Smooth muscle cell of the umbilical artery (primary cell): ENCODE results near the gene POLR2I. TPM values are rescaled to one million over a fixed set of nuclear protein-coding genes. Genes with fewer than 3 reads are reported as not detected.

Experiments used
- total RNA-seq: library from RNA; depleted of rRNA; stranded (reverse); fragments of >200 nt; gene quantifications from 2 replicates; pipeline ENCODE4 v1.2.3, GENCODE V29; 2014

Gene POLR2I
- 27.3 and 29.2 TPM in 2 replicates for total RNA-seq

DNA sequence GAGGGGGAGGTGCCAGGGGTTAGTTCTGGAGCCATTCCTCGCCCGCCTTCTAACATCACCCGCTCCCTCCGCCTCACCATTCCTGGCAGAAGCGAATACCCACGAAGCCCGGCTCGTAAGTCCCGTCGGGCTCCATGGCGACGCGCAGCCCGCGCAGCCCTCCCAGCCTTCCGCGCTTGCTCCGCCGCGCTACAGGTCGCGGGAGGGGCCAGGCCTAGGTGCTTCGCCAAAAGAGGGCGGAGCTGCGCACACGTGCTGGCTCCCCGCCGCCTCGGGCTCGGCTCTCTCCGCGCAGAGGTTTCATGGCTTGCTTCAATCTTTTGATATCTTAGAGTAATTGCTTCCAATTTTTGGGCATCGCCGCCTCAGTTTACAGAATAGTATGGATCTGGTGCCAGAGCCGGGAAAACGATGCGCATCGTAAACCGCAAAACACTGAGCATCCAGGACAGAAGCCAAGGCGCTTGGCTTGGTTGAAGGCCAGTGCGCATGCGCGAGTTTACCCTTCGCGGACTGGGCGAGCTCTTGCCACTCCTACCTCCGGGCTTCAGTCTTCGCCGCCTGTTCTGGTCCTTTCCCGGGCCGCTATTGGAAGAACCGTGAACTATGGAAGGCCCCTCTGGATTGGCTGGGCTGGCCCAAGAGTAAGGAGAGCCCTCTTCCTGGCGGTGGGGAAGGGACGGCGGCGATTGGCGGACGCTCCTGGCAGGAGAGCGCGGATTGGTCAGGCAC lies at the start of gene POLR2I:
Gene POLR2I, minus strand, starts transcription at position 155 of the 732 bp plus-strand sequence. Its CDS starts 19 bp downstream, at position 136.

GRCh38 chr19:36152352-36153091 lies 37.8 kb upstream of the POLR2I start, which contains the start of gene COX7A1:
Gene COX7A1 (minus strand): TSS chr19:36152447. CDS start chr19:36152407, 40 bp downstream.

DNA sequence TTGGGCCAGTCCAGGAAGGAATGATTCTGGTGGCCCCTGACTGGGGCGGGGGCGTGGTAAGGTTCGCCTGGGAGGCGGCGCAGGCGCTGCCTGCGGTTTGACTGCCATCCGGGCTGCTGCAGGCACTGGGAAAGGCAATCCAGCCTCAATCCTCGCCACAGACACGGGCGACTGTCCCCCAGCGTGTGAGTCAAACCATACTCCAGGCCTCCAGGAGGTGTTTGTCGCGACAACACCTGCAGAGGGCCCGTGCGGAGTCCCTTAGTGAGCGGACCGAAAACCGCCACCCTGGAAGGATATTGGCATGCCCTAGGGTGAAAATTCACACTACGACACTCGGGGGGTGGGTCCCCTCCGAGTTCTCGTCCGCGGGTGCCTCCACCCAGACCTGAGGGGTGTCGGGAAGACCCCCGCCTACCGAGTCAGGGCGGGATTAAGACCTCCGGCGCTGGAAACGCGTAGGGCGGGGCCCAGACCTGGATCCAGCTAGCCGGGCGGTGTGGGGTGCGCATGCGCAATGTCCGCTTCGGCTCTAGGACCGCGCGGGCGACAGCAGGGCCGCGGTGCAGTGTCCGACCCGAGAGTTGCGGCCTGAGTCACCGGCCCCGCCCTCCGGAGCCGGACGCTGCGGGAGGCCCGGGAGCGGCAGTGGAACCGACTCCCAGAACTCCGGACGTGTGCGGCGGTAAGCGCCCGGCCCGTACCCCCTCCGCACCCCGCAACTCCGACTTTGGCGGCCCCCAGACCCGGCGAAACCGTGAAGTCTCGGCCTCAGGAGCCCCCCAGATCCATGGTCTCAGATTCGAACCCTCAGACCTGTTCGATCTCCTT lies 25.0 kb upstream of the POLR2I start, which contains the start of gene CAPNS1:
Gene CAPNS1, plus strand, starts transcription at position 594 of the 831 bp plus-strand sequence. CDS start 946 bp downstream, outside the sequence.

DNA sequence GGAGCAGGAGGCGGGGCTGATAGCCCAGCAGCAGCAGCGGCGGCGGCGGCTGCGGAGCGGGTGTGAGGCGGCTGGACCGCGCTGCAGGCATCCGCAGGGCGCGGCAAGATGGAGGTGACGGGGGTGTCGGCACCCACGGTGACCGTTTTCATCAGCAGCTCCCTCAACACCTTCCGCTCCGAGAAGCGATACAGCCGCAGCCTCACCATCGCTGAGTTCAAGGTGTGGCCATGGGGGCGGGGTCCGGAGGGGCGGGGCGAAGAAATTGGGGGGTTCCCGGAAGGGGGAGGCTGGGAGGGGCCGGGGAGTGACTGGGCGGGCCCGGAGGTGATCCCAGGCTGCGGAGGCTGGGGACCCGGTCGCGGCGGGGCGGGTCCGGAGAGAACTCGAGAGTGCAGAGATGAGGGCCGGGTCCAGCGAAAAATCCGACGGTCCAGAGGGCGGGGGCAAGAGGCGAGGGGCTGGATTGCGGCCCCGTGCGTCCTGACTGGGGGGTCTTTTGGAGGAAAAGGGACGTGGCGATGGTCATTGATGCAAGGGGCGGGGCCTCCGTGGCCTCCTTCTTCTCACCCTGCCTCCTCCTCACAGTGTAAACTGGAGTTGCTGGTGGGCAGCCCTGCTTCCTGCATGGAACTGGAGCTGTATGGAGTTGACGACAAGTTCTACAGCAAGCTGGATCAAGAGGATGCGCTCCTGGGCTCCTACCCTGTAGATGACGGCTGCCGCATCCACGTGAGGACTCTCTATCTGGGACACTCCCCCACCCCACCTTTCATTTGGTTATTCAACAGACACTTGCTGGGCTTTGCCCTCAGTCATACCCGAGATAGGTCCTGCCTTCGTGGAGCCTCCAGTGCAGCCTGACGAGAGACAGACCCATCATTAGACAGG lies 1.0 kb upstream of the POLR2I start, which contains the start of gene TBCB:
Gene TBCB, plus strand, starts transcription at position 16 of the 891 bp plus-strand sequence. Its CDS starts 93 bp downstream, at position 109.

DNA sequence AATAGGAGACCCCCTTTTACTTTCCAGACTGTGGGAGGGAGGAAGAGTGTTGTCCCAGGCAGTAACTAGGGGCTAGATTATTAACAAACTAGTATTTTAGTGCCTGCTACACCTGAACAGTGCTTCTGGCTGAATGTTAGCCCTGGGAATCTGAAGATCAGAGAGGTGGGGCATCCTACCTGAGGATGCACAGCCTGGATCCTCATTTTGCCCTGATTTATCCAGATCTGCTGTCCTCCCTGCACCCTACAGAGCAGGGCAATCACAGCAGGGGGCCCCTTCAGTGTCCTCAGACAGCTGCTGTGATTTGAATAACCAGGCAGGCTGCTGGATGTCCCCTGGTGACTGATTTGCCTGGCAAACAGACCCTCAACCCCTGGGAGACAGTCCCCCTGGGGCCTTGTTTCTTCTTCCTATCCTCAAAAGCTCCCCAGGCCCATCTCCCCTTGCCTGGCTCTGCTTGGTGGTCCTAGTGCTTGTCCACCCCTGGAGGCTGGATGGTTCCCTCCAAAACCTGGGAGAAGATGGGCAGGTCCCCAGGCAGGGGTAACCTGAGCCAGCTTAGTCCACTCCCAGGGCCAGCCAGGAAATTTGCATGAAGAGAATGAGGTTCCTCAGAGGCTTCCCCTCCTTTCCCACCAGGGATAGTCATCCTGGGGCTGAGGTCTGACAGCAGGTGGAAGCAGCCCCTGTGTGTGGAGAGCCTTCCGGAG lies 4.0 kb downstream of the POLR2I start, which contains the start of gene OVOL3:
Gene OVOL3, plus strand, starts transcription at position 657 of the 713 bp plus-strand sequence. CDS start 60 bp downstream, outside the sequence.

Other genes with a start within 250 kb of the POLR2I start
- gene APLP1, start 246.3 kb downstream of the POLR2I start, total RNA-seq, result 15.4 and 15.7 TPM in 2 replicates
- gene NFKBID, start 214.3 kb downstream of the POLR2I start, total RNA-seq, result 2.7 and 5.2 TPM in 2 replicates
- 1.2 TPM in 2 replicates for gene HCST, start 212.3 kb downstream of the POLR2I start, total RNA-seq
- not detected in 2 replicates for gene TYROBP, start 206.6 kb downstream of the POLR2I start, total RNA-seq
- 3.6 and 4.2 TPM in 2 replicates for gene LRFN3, start 178.5 kb downstream of the POLR2I start, total RNA-seq
- gene SDHAF1, start 119.7 kb downstream of the POLR2I start, total RNA-seq, result 8.1 and 11.9 TPM in 2 replicates
- 0.23 TPM in 1 of 2 replicates, not detected in the other for gene SYNE4, start 106.1 kb downstream of the POLR2I start, total RNA-seq
- gene ALKBH6, start 100.7 kb downstream of the POLR2I start, total RNA-seq, result 14.6 and 14.7 TPM in 2 replicates
- 14.3 and 22.8 TPM in 2 replicates for gene CLIP3, start 82.0 kb downstream of the POLR2I start, total RNA-seq
- gene THAP8, start 60.6 kb downstream of the POLR2I start, total RNA-seq, result 1.6 and 3.3 TPM in 2 replicates
- gene WDR62, start 60.0 kb downstream of the POLR2I start, total RNA-seq, result 0.59 and 4.6 TPM in 2 replicates
- gene OVOL3, start 3.7 kb downstream of the POLR2I start, total RNA-seq, result not detected in 2 replicates
- gene TBCB, start 593 bp upstream of the POLR2I start, total RNA-seq, result 236 and 267 TPM in 2 replicates
- 252 and 437 TPM in 2 replicates for gene CAPNS1, start 25.2 kb upstream of the POLR2I start, total RNA-seq
- gene COX7A1, start 37.6 kb upstream of the POLR2I start, total RNA-seq, result 4.3 and 14.8 TPM in 2 replicates
- 5.4 and 6.2 TPM in 2 replicates for gene ZNF565, start 99.8 kb upstream of the POLR2I start, total RNA-seq
- gene ZNF146, start 100.2 kb upstream of the POLR2I start, total RNA-seq, result 101 and 133 TPM in 2 replicates